ENCODE measurements around the gene NOTUM.
A peak's percentile ranks its signal among the peaks of the same experiment; 100 is the strongest.

NOTUM gene

DNA sequence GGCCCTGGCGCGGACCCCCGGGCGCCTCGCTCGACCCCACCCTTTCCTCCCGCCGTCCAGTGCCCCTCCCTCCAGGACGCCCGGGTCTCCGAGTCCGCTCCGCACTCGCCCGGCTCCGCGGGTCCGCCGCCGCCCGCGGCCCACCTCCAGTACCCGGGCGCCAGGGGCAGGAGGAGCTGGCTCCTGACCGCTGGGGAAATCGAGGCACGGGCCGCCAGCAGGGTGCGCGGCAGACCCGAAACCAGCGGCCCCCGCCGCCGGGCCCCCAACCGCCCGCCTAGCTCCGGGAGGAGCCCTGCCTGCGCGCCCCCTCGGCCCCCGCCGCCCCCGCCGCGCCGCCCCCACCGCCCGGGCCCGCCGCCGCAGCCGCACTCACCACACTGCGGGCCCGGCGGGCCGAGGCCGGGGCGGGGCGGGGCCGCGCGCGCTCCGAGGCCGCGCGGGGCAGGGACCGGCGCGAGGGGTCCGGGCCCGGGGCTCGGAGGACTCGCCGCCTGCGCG, 33.8 kb downstream of the NOTUM start:
- Histone ChIP-seq H3K9me2 (replicated peaks; ENCODE audit: low read depth, low read length) (no peaks in the 10 kb centered on the region), H3F3A (ENCODE audit: low read depth) (no peaks in the 10 kb centered on the region), H3K9ac (ENCODE audit: low read depth, low read length, poor library complexity, severe bottlenecking) (peak overlapping the region; percentile 82), H4K20me1 (ENCODE audit: insufficient read depth, low read length, poor library complexity, severe bottlenecking) (peaks cover 14% of the 10 kb centered on the region), H3K27me3 (ENCODE audit: insufficient read depth, low read length, poor library complexity, severe bottlenecking) (no peaks in the 10 kb centered on the region), H2AFZ (ENCODE audit: low read length) (peak overlapping the region; percentile 51; the same call in 1 of the 2 replicates), H3K4me1 (ENCODE audit: insufficient read depth, low read length, poor library complexity, severe bottlenecking) (peaks cover 22% of the 10 kb centered on the region), H3K4me2 (ENCODE audit: low read depth, low read length, poor library complexity, severe bottlenecking) (peak overlapping the region; percentile 90), H3K4me3 (ENCODE audit: low read length, poor library complexity, severe bottlenecking) (peak overlapping the region; percentile 93), H3K79me2 (ENCODE audit: insufficient read depth, low read length) (peaks cover 42% of the 10 kb centered on the region), H3K36me3 (ENCODE audit: insufficient read depth, low read length) (no peaks in the 10 kb centered on the region), H3K9me3 (ENCODE audit: insufficient read depth, low read depth, low read length) (no peaks in the 10 kb centered on the region)
- TF ChIP-seq EZH2phosphoT487 (IDR thresholded peaks at IDR 0.05; ENCODE audit: borderline replicate concordance), result no peak
- TF ChIP-seq, protein P1, sequence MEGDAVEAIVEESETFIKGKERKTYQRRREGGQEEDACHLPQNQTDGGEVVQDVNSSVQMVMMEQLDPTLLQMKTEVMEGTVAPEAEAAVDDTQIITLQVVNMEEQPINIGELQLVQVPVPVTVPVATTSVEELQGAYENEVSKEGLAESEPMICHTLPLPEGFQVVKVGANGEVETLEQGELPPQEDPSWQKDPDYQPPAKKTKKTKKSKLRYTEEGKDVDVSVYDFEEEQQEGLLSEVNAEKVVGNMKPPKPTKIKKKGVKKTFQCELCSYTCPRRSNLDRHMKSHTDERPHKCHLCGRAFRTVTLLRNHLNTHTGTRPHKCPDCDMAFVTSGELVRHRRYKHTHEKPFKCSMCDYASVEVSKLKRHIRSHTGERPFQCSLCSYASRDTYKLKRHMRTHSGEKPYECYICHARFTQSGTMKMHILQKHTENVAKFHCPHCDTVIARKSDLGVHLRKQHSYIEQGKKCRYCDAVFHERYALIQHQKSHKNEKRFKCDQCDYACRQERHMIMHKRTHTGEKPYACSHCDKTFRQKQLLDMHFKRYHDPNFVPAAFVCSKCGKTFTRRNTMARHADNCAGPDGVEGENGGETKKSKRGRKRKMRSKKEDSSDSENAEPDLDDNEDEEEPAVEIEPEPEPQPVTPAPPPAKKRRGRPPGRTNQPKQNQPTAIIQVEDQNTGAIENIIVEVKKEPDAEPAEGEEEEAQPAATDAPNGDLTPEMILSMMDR (conservative IDR thresholded peaks at IDR 0.05; ENCODE audit: low read length), result no peak

DNA sequence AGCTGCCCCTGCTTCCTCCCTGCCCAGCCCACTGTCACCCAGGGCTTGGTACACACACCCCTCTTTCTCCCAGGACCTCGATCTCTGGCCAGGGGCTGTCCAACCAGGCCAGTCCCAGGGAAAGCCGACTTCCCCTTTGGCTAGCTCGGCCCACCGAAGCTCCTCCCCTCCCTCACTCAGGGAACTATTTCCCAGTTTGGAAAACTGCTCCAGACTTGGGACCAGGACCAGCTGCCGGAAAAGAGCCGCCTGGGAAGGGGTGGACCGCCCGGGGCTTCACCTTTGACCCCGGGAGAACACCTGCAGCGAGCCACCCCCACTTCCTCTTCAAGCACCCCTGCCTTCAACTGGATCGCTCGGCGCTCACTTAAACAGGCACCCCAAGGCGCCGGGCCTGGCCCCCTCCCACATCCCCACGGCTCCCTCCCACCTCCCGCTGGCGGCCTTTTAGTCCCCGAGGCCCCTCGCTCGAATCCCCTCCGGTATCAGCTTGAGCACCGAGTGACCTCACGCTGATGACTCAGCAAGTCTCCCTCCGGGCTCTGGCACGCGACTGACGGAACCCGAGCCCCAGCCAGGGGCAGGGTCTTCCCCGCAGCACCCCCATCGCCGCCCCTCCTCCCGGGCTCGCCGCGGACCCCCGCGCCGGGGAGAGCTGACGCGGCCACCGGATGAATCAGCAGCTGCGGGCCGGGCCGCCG, 34.4 kb downstream of the NOTUM start:
- Histone ChIP-seq H3F3A (ENCODE audit: low read depth) (no peaks in the 10 kb centered on the region), H3K4me2 (ENCODE audit: low read depth, low read length, poor library complexity, severe bottlenecking) (peak overlapping the region; percentile 90), H3K9ac (ENCODE audit: low read depth, low read length, poor library complexity, severe bottlenecking) (peak overlapping the region; percentile 82), H3K9me2 (replicated peaks; ENCODE audit: low read depth, low read length) (no peaks in the 10 kb centered on the region), H3K4me3 (ENCODE audit: low read length, poor library complexity, severe bottlenecking) (peak overlapping the region; percentile 93), H3K27me3 (ENCODE audit: insufficient read depth, low read length, poor library complexity, severe bottlenecking) (no peaks in the 10 kb centered on the region), H3K4me1 (ENCODE audit: insufficient read depth, low read length, poor library complexity, severe bottlenecking) (peaks cover 22% of the 10 kb centered on the region), H4K20me1 (ENCODE audit: insufficient read depth, low read length, poor library complexity, severe bottlenecking) (peaks cover 14% of the 10 kb centered on the region), H3K36me3 (ENCODE audit: insufficient read depth, low read length) (no peaks in the 10 kb centered on the region), H2AFZ (ENCODE audit: low read length) (peak overlapping the region; percentile 51), H3K79me2 (ENCODE audit: insufficient read depth, low read length) (peaks cover 42% of the 10 kb centered on the region), H3K9me3 (ENCODE audit: insufficient read depth, low read depth, low read length) (no peaks in the 10 kb centered on the region)
- TF ChIP-seq, protein P1 (conservative IDR thresholded peaks at IDR 0.05; ENCODE audit: low read length), result no peak
- no peak for TF ChIP-seq EZH2phosphoT487 (IDR thresholded peaks at IDR 0.05; ENCODE audit: borderline replicate concordance)

GRCh38 chr17:81925860-81926450, 35.0 kb downstream of the NOTUM start:
- H4K20me1 ChIP-seq (ENCODE audit: insufficient read depth, low read length, poor library complexity, severe bottlenecking), result peaks cover 14% of the 10 kb centered on the region
- no peaks in the 10 kb centered on the region for H3F3A ChIP-seq (ENCODE audit: low read depth)
- H3K4me1 ChIP-seq (ENCODE audit: insufficient read depth, low read length, poor library complexity, severe bottlenecking), result peaks cover 22% of the 10 kb centered on the region
- no peak overlapping the region; the same call in 1 of the 2 replicates for H2AFZ ChIP-seq (ENCODE audit: low read length)
- no peaks in the 10 kb centered on the region for H3K36me3 ChIP-seq (ENCODE audit: insufficient read depth, low read length)
- H3K27me3 ChIP-seq (ENCODE audit: insufficient read depth, low read length, poor library complexity, severe bottlenecking), result no peaks in the 10 kb centered on the region
- H3K9me2 ChIP-seq (replicated peaks; ENCODE audit: low read depth, low read length), result no peaks in the 10 kb centered on the region
- H3K9ac ChIP-seq (ENCODE audit: low read depth, low read length, poor library complexity, severe bottlenecking), result peak overlapping the region; percentile 82
- peak overlapping the region; percentile 93 for H3K4me3 ChIP-seq (ENCODE audit: low read length, poor library complexity, severe bottlenecking)
- TF ChIP-seq EZH2phosphoT487 (IDR thresholded peaks at IDR 0.05; ENCODE audit: borderline replicate concordance), result no peak
- TF ChIP-seq, protein P1 (conservative IDR thresholded peaks at IDR 0.05; ENCODE audit: low read length), result no peak
- peak overlapping the region; percentile 90 for H3K4me2 ChIP-seq (ENCODE audit: low read depth, low read length, poor library complexity, severe bottlenecking)
- no peaks in the 10 kb centered on the region for H3K9me3 ChIP-seq (ENCODE audit: insufficient read depth, low read depth, low read length)
- H3K79me2 ChIP-seq (ENCODE audit: insufficient read depth, low read length), result peaks cover 44% of the 10 kb centered on the region
